Measurements from ENCODE around the gene INCENP.

INCENP gene

GRCh38 chr11:62141111-62142042 is 17.6 kb downstream of the INCENP start:
- no peak for DNase-seq (ENCODE audit: low read depth, low spot score)

GRCh38 chr11:62142043-62142375 is 18.2 kb downstream of the INCENP start:
- DNase-seq (ENCODE audit: low read depth, low spot score): no peak

DNA sequence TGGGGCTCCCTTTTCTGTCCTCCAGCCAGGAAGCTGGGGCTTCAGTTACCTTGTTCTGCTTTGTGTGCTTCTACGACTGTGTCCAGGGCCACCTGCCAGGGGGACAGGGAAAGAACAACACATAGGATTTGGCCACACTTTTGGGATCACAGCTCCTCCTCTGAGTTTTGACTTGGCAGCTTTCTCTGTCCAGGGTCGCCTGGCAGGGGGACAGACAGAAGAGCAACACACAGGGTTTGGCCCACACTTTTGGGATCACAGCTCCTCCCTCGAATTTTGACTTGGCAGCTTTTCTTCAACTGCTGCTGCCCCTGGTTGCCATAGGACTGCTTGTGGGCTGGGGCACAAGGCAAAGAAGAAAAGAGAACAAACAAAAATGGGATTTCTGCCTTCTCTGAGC is 19.1 kb downstream of the INCENP start:
- no peak for DNase-seq (ENCODE audit: low read depth, low spot score)

DNA sequence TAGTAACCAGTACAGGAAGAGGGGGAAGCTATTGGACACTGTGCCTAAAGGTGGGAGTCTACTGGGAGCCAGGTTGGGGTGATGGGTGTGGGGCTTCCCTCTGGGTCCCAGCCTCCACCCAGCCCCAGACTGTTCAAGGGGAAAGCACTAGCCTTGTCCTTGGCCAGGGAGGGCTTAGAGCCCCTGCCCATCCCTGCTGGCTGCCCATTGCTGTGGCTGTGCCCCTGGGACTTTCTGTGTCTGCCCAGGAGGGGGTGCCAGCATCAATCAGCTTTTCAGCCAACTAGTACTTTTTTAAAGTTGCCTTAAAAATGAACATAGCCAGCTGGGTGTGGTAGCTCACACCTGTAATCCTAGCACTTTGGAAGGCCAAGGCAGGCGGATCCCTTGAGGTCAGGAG is 19.9 kb downstream of the INCENP start:
- no peak for DNase-seq (ENCODE audit: low read depth, low spot score)

GRCh38 chr11:62144641-62145255 is 20.9 kb downstream of the INCENP start:
- no peak for DNase-seq (ENCODE audit: low read depth, low spot score)

DNA sequence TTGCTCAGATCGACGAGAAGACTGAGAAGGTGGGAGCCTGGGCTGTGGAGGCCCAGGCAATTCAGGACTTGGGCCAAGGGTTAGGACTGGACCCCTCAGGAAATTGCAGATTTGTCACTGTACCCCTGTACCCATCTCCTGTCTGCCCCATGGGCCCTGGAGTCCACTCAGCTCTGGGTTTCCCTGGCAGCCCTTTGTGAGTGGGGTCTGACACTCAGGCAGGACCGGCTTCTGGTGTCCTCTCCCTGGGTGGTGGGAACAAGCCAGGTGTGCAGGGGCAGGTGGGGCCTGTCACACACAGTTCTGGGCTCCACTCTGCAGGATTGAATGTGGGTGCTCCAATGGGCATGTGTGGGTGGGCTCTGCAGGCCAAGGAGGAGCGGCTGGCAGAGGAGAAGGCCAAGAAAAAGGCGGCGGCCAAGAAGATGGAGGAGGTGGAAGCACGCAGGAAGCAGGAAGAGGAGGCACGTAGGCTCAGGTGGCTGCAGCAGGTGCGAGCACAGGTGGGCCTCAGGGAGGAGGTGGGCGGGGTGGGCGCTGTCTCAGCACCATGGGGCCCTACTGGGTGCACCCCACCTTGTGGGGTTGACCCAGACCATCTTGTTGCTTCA is 21.6 kb downstream of the INCENP start:
- no peak for DNase-seq (ENCODE audit: low read depth, low spot score)

DNA sequence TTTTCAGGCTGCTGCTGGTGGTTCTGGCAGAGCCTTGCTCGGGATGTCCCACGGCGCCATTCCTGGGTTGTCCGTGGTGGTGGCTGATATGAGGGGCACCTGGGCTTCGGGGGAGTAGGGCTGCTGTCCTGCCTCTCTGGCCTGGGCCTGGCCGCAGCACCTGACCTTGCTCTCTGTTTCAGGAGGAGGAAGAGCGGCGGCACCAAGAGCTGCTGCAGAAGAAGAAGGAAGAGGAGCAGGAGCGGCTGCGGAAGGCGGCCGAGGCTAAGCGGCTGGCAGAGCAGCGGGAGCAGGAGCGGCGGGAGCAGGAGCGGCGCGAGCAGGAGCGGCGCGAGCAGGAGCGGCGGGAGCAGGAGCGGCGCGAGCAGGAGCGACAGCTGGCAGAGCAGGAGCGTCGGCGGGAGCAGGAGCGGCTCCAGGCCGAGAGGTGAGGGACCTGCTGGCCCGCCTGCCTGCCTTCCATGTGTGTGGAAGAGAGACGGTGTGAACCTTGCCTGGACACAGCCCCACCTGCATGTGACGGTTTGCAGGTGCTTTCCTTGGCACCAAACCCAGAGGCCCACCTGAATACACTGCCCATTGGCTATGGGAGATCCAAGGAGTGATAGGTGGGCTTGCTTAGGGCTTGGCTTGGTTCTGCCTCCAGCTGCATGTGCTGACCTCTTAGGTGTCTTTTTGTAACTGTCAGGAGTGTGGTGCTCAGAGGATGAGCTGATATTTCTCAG is 22.8 kb downstream of the INCENP start:
- DNase-seq (ENCODE audit: low read depth, low spot score): no peak

GRCh38 chr11:62147545-62147944 is 23.7 kb downstream of the INCENP start:
- no peak for DNase-seq (ENCODE audit: low read depth, low spot score)

GRCh38 chr11:62148271-62148980 is 24.6 kb downstream of the INCENP start:
- no peak for DNase-seq (ENCODE audit: low read depth, low spot score)

DNA sequence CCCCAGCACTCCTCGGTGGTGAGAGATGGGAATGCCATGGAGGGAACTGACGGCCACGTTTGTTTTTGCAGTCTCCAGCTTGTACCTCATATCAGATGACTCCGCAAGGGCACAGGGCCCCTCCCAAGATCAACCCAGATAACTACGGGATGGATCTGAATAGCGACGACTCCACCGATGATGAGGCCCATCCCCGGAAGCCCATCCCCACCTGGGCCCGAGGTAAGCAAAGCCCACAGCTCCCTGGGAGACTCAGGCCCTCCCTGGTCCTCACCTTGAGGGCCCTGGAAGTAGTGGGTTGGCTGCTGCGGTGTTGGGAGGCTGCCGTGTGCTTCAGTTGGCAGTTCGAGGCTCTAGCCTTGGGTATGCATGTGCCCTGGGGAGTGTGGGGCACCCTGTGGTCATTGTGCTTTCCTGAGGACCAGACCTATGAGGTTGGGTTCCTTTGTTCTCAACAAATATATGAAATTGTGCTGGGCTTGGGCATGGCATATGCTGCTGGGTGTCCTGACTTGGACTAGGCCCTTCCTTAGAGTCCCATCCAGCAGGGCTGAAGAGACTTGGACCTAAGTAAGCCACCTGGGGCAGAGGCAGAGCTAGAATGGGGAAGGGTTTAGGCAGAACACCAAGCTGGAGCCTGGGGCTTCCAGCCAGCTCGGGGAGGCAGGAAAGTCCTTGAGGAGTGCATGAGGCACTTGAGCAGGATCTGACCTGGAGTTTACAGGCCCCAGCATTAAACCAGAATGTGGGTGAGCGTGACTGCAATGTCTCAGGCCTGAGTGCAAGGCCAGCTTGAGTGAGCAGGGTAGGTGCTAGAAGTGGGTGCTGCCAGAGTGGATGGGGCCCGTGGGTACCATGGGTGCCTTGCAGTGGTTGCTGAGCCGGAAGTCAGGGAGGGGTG is 26.4 kb downstream of the INCENP start:
- DNase-seq (ENCODE audit: low read depth, low spot score): no peak

GRCh38 chr11:62150887-62151736 is 27.3 kb downstream of the INCENP start:
- DNase-seq (ENCODE audit: low read depth, low spot score): no peak

DNA sequence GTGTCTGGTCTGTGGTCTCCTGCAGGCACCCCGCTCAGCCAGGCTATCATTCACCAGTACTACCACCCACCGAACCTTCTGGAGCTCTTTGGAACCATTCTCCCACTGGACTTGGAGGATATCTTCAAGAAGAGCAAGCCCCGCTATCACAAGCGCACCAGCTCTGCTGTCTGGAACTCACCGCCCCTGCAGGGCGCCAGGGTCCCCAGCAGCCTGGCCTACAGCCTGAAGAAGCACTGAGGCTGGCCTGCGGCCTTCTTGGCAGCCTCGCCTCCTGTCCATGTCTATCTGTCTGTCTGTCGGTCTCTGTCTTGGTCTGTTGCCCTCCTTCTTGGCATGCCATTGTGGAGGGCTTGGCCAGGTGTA is 27.9 kb downstream of the INCENP start:
- DNase-seq (ENCODE audit: low read depth, low spot score): no peak

- DNase-seq (ENCODE audit: low read depth, low spot score): no peak
Observed at GRCh38 chr11:62152245-62153086, 28.7 kb downstream of the INCENP start.

DNA sequence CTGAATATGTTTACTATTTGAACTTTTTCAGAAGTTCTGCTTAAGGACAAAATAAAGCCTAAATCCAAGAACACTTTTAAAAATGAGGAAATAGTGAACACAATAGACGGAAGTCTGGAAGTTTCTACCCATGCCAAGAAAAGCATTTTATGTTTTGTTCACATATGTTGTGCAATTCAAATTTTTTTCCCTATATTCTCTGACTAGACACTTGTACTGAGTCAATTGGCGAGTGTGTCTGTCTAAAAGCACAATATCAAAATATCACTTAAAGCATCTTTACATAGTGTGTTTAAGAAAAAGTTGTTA is 29.2 kb downstream of the INCENP start:
- no peak for DNase-seq (ENCODE audit: low read depth, low spot score)

DNA sequence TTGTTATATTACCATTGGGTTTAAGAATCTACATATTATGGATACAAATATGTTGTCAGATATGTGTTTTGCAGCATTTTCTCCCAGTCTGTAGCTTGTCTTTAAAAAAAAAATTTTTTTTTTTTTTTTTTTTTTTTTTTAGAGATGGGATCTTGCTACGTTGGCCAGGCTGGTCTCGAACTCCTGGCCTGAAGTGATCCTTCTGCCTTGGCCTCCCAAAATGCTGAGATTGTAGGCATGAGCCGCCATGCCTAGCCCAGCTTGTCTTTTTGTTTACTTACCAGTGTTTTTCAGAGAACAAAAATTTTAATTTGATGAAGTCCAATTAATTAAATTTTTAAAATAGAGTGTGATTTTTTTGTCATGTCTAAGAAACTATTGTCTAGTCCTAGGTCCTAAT is 29.8 kb downstream of the INCENP start:
- DNase-seq (ENCODE audit: low read depth, low spot score): no peak

DNA sequence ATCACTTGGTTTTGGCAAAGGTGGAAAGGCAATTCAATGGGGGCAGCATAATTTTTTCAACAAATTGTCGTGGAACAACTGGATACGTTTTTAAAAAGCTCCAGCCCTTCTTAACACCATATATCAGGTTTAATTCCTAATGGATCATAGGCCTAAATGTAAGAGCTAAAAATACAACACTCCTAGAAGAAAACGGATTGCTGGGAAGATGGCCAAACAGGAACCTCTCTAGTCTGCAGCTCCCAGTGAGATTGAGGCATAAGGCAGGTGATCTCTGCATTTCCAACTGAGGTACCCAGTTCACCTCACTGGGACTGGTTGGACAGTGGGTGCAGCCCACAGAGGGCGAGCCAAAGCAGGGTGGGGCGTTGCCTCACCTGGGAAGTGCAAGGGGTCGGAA is 33.8 kb downstream of the INCENP start:
- no peak for DNase-seq (ENCODE audit: low read depth, low spot score)

DNA sequence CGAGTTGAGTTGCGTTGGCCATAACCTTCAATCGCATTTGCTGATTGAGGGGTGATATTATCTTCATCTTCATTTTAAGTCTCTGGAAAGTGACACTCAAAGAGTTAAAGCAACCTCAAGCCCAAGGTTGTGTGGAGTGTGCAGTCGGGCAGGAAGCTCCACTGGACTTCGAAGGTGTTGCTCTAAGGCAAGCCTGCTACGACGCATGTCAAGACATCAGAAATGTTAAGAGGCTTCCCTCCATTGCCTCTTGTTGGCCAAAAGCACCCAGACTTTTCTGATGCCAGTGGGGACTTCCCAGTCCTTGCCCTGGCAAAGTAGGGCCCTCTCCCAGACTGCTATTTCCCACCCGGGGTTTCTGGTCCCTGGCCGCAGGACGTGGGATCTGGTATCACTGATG is 42.6 kb downstream of the INCENP start:
- no peak for DNase-seq (ENCODE audit: low read depth, low spot score)

- DNase-seq (ENCODE audit: low read depth, low spot score): no peak
Observed at GRCh38 chr11:62169448-62169847, 45.6 kb downstream of the INCENP start.

- DNase-seq (ENCODE audit: low read depth, low spot score): no peak
Observed at GRCh38 chr11:62169935-62170334, 46.1 kb downstream of the INCENP start.
